ENCODE measurements around the gene HESX1.

Gene HESX1

DNA sequence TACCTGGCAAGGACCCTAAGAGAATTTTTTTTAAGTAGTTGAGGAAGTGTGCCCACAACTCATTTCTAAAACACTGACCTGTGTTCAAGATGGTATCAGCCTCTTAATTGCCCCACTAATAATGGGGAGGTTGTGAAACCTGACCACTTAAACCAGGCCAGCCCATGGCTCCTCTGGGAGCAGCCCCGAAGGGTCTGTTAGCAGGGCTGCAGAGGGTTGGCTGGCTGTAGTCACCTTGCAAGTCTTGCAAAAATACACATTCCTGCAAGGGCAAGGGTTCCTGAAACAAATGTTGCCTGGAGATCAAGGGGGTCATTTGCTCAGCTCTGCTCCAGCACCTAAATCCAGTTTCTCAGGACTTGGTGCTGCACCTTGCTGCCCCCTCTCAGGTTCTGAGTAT is 37.9 kb downstream of the HESX1 start:
- DNase-seq (ENCODE audit: low read depth) = no peak
- no peak overlapping the region for H3K4me3 ChIP-seq (ENCODE audit: low read length)
- TF ChIP-seq, protein P1, sequence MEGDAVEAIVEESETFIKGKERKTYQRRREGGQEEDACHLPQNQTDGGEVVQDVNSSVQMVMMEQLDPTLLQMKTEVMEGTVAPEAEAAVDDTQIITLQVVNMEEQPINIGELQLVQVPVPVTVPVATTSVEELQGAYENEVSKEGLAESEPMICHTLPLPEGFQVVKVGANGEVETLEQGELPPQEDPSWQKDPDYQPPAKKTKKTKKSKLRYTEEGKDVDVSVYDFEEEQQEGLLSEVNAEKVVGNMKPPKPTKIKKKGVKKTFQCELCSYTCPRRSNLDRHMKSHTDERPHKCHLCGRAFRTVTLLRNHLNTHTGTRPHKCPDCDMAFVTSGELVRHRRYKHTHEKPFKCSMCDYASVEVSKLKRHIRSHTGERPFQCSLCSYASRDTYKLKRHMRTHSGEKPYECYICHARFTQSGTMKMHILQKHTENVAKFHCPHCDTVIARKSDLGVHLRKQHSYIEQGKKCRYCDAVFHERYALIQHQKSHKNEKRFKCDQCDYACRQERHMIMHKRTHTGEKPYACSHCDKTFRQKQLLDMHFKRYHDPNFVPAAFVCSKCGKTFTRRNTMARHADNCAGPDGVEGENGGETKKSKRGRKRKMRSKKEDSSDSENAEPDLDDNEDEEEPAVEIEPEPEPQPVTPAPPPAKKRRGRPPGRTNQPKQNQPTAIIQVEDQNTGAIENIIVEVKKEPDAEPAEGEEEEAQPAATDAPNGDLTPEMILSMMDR (conservative IDR thresholded peaks at IDR 0.05; ENCODE audit: low read depth, low read length) = no peak

DNA sequence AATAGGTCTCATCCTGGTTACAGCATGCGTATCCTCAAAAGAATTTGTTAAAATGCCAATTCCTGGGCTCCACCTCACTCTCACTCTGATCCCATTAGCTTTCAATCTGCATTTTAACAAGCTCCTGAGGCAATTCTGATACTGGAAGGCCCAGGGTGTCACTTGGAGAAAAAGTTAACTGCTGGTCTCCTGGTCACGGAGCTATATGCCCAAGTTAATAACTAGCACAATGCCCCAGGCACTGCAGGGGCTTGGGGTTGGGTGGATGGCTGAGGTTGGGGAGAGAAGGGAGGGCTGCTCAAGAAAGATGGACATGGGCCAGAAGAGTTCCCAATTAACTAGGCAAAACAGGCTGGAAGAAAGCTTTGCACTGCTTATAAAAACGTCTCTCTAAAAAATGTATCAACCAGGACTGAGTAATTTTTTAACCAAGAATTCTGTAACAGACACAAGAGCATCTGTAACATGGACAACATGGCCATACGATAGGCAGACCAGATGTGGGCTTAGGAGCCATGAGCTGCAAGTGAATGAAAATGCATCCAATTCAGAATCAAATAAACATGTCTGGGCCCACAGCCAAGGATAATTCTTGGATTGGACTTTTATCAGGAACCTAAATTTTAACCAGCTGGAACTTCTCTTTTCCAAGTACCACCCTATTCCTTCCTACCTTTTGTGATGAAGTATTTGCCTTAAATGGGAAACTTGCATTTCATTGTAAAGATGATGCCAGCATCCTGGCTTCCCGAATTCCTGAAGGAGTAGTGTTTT is 38.8 kb downstream of the HESX1 start:
- TF ChIP-seq, protein P1 (conservative IDR thresholded peaks at IDR 0.05; ENCODE audit: low read depth, low read length) = no peak
- no peak overlapping the region for H3K4me3 ChIP-seq (ENCODE audit: low read length)
- DNase-seq (ENCODE audit: low read depth) = no peak

DNA sequence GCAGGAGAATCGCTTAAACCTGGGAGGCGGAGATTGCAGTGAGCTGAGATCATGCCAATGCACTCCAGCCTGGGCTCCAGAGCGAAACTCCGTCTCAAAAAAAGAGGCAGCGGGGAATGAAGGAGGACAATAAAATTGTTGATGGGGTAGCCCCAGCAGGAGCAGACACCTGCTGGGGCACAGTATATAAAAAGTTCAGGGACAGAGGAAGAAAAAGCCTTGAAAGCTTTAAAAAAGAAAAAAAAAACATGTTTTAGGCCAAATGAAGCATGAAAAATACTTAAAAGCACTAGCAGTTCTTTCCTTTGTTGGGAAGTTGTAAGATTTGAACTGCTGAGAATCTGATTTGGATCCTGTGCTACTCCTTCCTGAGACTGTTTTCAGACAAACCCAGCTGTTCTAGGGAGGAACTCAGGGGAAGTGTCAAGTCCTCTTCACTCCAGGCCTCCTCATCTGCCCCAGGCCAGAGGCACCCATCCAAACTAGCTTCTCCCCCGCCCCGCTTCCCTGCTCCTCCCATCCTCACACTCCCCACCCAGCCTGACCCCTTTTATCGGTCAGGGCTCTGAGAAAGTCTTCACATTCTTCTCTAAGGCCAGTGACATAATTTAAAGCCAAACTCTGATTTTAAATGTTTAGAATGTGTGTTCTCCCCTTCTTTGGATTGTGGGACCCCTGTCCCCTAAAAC is 39.6 kb downstream of the HESX1 start:
- no peak overlapping the region for H3K4me3 ChIP-seq (ENCODE audit: low read length)
- TF ChIP-seq, protein P1 (conservative IDR thresholded peaks at IDR 0.05; ENCODE audit: low read depth, low read length) = no peak
- DNase-seq (ENCODE audit: low read depth) = no peak

DNA sequence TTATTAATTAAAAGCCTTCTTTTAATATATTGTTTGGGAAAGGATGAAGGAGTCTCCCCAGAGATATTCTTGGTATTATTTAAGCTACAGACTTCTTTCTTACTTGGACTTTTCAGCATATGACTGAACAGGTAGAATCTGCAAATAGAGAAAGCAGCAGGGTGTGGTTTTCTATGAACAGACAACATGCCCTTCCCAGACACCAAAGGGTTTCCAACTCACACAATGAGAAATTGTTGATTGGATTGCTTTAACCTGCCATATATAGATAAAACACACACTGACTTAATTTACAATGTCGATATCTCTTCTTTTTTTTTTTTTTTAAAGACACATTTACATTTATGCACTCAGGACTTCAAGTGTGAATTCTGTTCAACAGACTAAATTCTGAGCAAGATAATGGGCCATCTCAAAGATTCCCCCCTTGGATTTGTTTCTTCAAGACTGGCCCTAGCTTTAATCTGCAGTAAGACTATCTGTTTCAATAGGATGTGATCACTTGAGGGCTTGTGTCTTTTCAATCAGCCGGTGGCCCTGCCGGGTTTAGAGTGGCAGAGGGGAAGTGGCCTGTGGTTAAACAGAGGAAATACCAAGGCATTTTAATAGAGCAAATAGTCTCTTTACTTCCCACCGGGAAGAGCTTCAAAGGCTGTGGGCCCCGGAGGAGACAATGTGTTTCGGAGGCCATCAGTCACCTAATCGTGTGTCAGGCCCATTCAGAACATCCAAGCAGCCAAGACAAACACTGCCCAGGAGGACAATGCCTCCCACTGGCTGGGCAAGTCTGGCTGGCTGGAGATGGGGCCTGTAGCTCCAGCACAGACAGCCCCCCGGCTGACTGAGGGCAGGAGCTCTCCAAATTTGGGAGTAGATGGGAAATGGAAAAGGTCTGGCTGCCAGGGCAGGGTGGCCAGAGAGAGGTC is 40.7 kb downstream of the HESX1 start:
- H3K4me3 ChIP-seq (ENCODE audit: low read length) = no peak overlapping the region
- no peak for DNase-seq (ENCODE audit: low read depth)
- TF ChIP-seq, protein P1 (conservative IDR thresholded peaks at IDR 0.05; ENCODE audit: low read depth, low read length) = no peak

DNA sequence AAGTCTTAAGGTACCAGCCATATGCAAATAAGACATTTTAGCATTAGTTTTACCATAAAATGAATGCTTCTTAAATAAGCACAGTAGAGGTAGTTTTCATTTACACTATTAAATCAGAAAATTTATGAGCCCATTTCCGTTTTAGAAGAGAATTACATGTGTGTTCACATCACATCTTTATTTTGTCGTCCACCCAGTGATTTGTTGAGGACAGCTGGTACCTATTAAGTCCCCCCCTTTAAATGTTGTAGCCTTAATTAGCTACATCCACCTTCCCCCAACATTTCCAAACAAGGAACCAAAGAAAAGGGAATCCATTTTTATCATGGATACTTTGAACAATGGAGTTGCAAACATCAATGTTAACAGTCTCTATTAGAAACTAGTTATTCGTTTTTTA is 41.5 kb downstream of the HESX1 start:
- DNase-seq (ENCODE audit: low read depth) = no peak
- TF ChIP-seq, protein P1 (conservative IDR thresholded peaks at IDR 0.05; ENCODE audit: low read depth, low read length) = no peak
- H3K4me3 ChIP-seq (ENCODE audit: low read length) = no peak overlapping the region

DNA sequence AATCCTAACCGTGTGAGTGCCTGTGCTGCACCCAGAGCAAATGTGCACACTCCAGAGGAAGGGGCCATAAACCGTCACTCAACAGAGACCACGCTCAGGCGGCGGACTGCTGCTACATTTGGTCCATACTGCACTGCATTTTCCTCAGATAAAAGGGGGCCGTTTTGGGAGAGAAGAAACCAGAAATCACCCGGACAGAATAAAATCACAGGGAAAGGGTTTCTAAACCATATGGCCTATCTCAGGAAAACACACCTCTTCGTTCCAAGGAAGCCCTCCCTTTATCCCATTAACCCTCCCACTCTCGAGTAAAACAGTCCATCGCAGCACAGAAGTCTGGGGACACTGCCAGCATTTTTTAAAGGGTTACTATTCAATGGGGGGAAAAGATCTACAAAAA is 42.2 kb downstream of the HESX1 start:
- TF ChIP-seq, protein P1 (conservative IDR thresholded peaks at IDR 0.05; ENCODE audit: low read depth, low read length) = no peak

More for the DNA sequence above, 42.2 kb downstream of the HESX1 start:
- H3K4me3 ChIP-seq (ENCODE audit: low read length) = no peak overlapping the region
- no peak for DNase-seq (ENCODE audit: low read depth)

Measured in retinal pigment epithelial cell (primary cell).